ENCODE data around the gene KCNN4. TPM values are rescaled to one million over a fixed set of nuclear protein-coding genes. Genes with fewer than 3 reads are reported as not detected.
"Not testable (repeated sequence)": the region's sequence is repeated elsewhere in the genome, so short reads cannot be mapped to it uniquely, and the experiment has no call there.

The KCNN4 gene
- polyA plus RNA-seq, 1 donor from 2014 or later: not detected

- H3K4me3 ChIP-seq (ENCODE audit: low read length): no peak overlapping the region
- H2AFZ ChIP-seq (ENCODE audit: low read depth, low read length): no peak overlapping the region
- H3K36me3 ChIP-seq (ENCODE audit: insufficient read depth, low read length): no peaks in the 10 kb centered on the region
- TF ChIP-seq RAD21 (conservative IDR thresholded peaks at IDR 0.05): no peak
- TF ChIP-seq POLR2AphosphoS5 (IDR thresholded peaks at IDR 0.05): no peak
- TF ChIP-seq EZH2 (IDR thresholded peaks at IDR 0.05; ENCODE audit: borderline replicate concordance, insufficient read depth, low read length, poor library complexity, severe bottlenecking): no peak
- no peaks in the 10 kb centered on the region for H4K20me1 ChIP-seq (ENCODE audit: insufficient read depth)
- H3F3A ChIP-seq (ENCODE audit: insufficient read depth, low read length, poor library complexity, severe bottlenecking): no peaks in the 10 kb centered on the region
- H3K9ac ChIP-seq (ENCODE audit: low read length): no peak overlapping the region
- no peak overlapping the region for H3K4me2 ChIP-seq (ENCODE audit: low read length)
- H3K79me2 ChIP-seq (replicated peaks; ENCODE audit: insufficient read depth, low read length): no peaks in the 10 kb centered on the region
- no peak overlapping the region for H3K27ac ChIP-seq (ENCODE audit: low read length)
- no peaks in the 10 kb centered on the region for H3K9me3 ChIP-seq (ENCODE audit: low read length)
- peaks cover 31% of the 10 kb centered on the region for H3K27me3 ChIP-seq (ENCODE audit: insufficient read depth, low read depth, low read length)
- no peaks in the 10 kb centered on the region for H3K9me2 ChIP-seq (ENCODE audit: insufficient read depth, low read length)
These were observed 5.4 kb downstream of the KCNN4 start for GRCh38 chr19:43775299-43775890.

DNA sequence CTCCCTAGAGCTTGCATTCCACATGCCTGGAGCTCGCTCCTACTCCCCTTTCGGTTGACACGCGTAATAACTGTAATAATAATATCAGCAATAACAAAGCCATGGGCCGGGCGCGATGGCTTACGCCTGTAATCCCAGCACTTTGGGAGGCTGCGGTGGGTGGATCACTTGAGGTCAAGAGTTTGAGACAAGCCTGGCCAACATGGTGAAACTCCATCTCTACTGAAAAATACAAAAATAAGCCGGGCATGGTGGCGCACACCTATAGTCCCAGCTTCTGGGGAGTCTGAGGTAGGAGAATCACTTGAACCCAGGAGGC lies 5.9 kb downstream of the KCNN4 start:
- H3K4me3 ChIP-seq (ENCODE audit: low read length): peak overlapping the region; percentile 66
- H3K9me2 ChIP-seq (ENCODE audit: insufficient read depth, low read length); H3K9ac ChIP-seq (ENCODE audit: low read length); H3K9me3 ChIP-seq (ENCODE audit: low read length); H4K20me1 ChIP-seq (ENCODE audit: insufficient read depth); H3K79me2 ChIP-seq (replicated peaks; ENCODE audit: insufficient read depth, low read length); H2AFZ ChIP-seq (ENCODE audit: low read depth, low read length); H3F3A ChIP-seq (ENCODE audit: insufficient read depth, low read length, poor library complexity, severe bottlenecking); H3K4me2 ChIP-seq (ENCODE audit: low read length); H3K36me3 ChIP-seq (ENCODE audit: insufficient read depth, low read length); H3K27ac ChIP-seq (ENCODE audit: low read length): not testable (repeated sequence)
- H3K27me3 ChIP-seq (ENCODE audit: insufficient read depth, low read depth, low read length): peaks cover 31% of the 10 kb centered on the region

DNA sequence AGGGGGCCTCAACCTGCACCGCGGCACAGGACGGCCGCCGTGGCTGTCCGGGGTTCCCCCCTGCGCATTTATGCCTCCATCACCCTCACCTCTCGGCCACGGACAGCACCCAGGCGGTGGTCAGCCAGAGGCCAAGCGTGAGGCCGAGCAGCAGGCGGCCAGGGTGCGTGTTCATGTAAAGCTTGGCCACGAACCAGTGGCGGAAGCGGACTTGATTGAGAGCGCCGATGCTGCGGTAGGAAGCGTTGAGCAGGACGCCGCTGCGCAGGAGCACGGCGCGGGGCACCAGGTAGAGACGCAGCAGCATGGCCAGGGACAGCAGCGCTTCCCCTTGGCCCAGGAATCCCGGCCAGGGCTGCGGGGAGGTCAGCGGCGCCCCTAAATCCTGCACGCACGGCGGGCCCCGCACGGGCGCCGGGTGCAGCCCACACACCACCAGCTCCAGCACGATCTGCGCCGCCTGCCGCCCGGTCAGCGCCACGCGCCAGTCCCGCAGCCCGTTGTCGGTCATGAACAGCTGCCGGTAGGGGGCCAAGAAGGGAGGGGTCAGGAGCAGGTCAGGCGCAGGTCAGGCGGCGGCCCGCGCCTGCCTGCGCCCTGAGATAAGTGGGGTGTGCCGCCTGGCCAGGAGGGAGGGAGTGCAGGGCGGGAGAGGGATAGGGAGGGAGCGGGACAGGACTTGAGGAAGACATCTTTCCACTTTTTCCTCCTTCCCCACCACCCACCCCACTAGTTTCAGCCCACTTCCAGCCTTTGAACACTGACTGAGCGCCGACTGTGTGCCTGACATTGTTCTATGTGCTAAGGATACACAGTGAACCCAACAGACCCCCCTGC lies 6.5 kb downstream of the KCNN4 start:
- Histone ChIP-seq H3K4me3 (ENCODE audit: low read length) (peak overlapping the region; percentile 66), H3F3A (ENCODE audit: insufficient read depth, low read length, poor library complexity, severe bottlenecking) (no peaks in the 10 kb centered on the region), H3K36me3 (ENCODE audit: insufficient read depth, low read length) (no peaks in the 10 kb centered on the region), H3K9me3 (ENCODE audit: low read length) (no peaks in the 10 kb centered on the region), H3K9me2 (ENCODE audit: insufficient read depth, low read length) (no peaks in the 10 kb centered on the region), H3K27me3 (ENCODE audit: insufficient read depth, low read depth, low read length) (peaks cover 31% of the 10 kb centered on the region), H3K9ac (ENCODE audit: low read length) (peak overlapping the region; percentile 28), H3K27ac (ENCODE audit: low read length) (no peak overlapping the region), H3K4me2 (ENCODE audit: low read length) (no peak overlapping the region), H3K79me2 (replicated peaks; ENCODE audit: insufficient read depth, low read length) (no peaks in the 10 kb centered on the region), H2AFZ (ENCODE audit: low read depth, low read length) (no peak overlapping the region), H4K20me1 (ENCODE audit: insufficient read depth) (no peaks in the 10 kb centered on the region)
- TF ChIP-seq EZH2 (IDR thresholded peaks at IDR 0.05; ENCODE audit: borderline replicate concordance, insufficient read depth, low read length, poor library complexity, severe bottlenecking) (no peak), REST (IDR thresholded peaks at IDR 0.05; ENCODE audit: borderline replicate concordance) (no peak), EP300 (conservative IDR thresholded peaks at IDR 0.05; ENCODE audit: poor library complexity, severe bottlenecking) (no peak), MXI1 (conservative IDR thresholded peaks at IDR 0.05; ENCODE audit: poor library complexity, severe bottlenecking) (no peak), CTCF (IDR thresholded peaks at IDR 0.05; ENCODE audit: poor library complexity, severe bottlenecking) (peak; percentile 73), TAF1 (IDR thresholded peaks at IDR 0.05; ENCODE audit: low read depth) (no peak), SMC3 (conservative IDR thresholded peaks at IDR 0.05; ENCODE audit: poor library complexity) (peak; percentile 62), RAD21 (conservative IDR thresholded peaks at IDR 0.05) (peak; percentile 38), POLR2AphosphoS5 (IDR thresholded peaks at IDR 0.05) (no peak)

All from neural cell (in vitro differentiated cells).